RPMI8226 (cell line): Measurements from ENCODE around the gene SCNN1B.
"Not testable (repeated sequence)": the region's sequence is repeated elsewhere in the genome, so short reads cannot be mapped to it uniquely, and the experiment has no call there.

Experiments
- DNase-seq: peaks from one replicate; pipeline ENCODE4 v3.0.0-alpha.2; 2015

The SCNN1B gene

GRCh38 chr16:23384878-23385277 is 82.8 kb downstream of the SCNN1B start:
- DNase-seq = no peak

- no peak for DNase-seq
Measured at GRCh38 chr16:23385441-23385840, 83.3 kb downstream of the SCNN1B start.

GRCh38 chr16:23387666-23388065 is 85.6 kb downstream of the SCNN1B start:
- no peak for DNase-seq

GRCh38 chr16:23388786-23389185 is 86.7 kb downstream of the SCNN1B start:
- no peak for DNase-seq

GRCh38 chr16:23389201-23389600 is 87.1 kb downstream of the SCNN1B start:
- no peak for DNase-seq

- DNase-seq = not testable (repeated sequence)
Measured at GRCh38 chr16:23389936-23390335, 87.8 kb downstream of the SCNN1B start.

GRCh38 chr16:23391381-23392222 is 89.5 kb downstream of the SCNN1B start:
- DNase-seq = no peak

- DNase-seq = no peak
Measured at GRCh38 chr16:23392223-23392600, 90.1 kb downstream of the SCNN1B start.

- DNase-seq = no peak
Measured at GRCh38 chr16:23394141-23394831, 92.2 kb downstream of the SCNN1B start.

- DNase-seq = no peak
Measured at GRCh38 chr16:23395732-23396131, 93.6 kb downstream of the SCNN1B start.

GRCh38 chr16:23397464-23397863 is 95.4 kb downstream of the SCNN1B start:
- no peak for DNase-seq

- no peak for DNase-seq
Measured at GRCh38 chr16:23398987-23399805, 97.1 kb downstream of the SCNN1B start.

GRCh38 chr16:23400447-23400846 is 98.3 kb downstream of the SCNN1B start:
- not testable (repeated sequence) for DNase-seq

GRCh38 chr16:23401139-23401538 is 99.0 kb downstream of the SCNN1B start:
- no peak for DNase-seq

GRCh38 chr16:23402100-23402499 is 100.0 kb downstream of the SCNN1B start:
- DNase-seq = no peak

- DNase-seq = peak; percentile 96
Measured at GRCh38 chr16:23403547-23403946, 101.4 kb downstream of the SCNN1B start.

- no peak for DNase-seq
Measured at GRCh38 chr16:23406024-23406423, 103.9 kb downstream of the SCNN1B start.

GRCh38 chr16:23406546-23407240 is 104.6 kb downstream of the SCNN1B start:
- DNase-seq = no peak

GRCh38 chr16:23407436-23408127 is 105.5 kb downstream of the SCNN1B start:
- DNase-seq = no peak

GRCh38 chr16:23408242-23408822 is 106.2 kb downstream of the SCNN1B start:
- no peak for DNase-seq

- DNase-seq = no peak
Measured at GRCh38 chr16:23408823-23409298, 106.8 kb downstream of the SCNN1B start.

GRCh38 chr16:23409522-23409921 is 107.4 kb downstream of the SCNN1B start:
- no peak for DNase-seq
